GM12892 (cell line): ENCODE data around the gene C10orf90.
"Not testable (repeated sequence)": the region's sequence is repeated elsewhere in the genome, so short reads cannot be mapped to it uniquely, and the experiment has no call there.

ENCODE experiments used
- DNase-seq: peaks from one replicate; pipeline ENCODE4 v3.0.0; 2011; ENCODE audit not compliant: insufficient read length
- FAIRE-seq: peaks from 2 replicates; lab custom pipeline; 2011; peaks lifted over from hg19 to GRCh38; lab: Jason Lieb, UNC
- POLR2A ChIP-seq: IDR thresholded peaks from 2 replicates; pipeline ENCODE4 v1.6.1; 2011; ENCODE audit warnings: low read depth, low read length, control low read depth
- POLR2AphosphoS5 ChIP-seq: IDR thresholded peaks from 2 replicates; pipeline ENCODE4 v1.6.1; 2011; ENCODE audit warnings: low read depth, low read length, control low read depth
- TAF1 ChIP-seq: IDR thresholded peaks from 2 replicates; pipeline ENCODE4 v1.6.1; 2011; ENCODE audit warnings: low read depth, mild to moderate bottlenecking, control low read depth, low read length, borderline replicate concordance

Gene C10orf90

GRCh38 chr10:126558881-126559280, 111.6 kb downstream of the C10orf90 start:
- no peak for FAIRE-seq
- no peak for DNase-seq
- TF ChIP-seq POLR2AphosphoS5: no peak

DNA sequence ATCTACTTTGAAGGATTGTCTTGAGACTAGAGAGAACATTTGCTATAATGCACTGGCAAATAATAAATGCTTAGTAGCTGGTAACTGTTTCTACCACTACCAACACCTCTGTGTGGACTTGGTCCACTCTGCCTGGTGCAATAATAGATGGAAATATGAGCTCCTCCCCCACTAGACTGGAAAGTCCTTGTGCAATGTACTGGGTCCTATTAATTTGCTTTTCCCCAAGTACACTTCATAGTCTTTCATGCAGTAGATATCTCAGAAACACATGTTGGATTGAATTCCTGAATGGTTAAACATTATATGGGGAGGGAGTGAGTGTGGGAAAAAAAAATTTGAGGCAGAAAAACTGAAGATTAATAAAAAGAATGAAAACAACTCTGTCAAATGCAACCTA, 119.3 kb downstream of the C10orf90 start:
- no peak for TF ChIP-seq POLR2AphosphoS5
- no peak for TF ChIP-seq TAF1
- FAIRE-seq (no peak), DNase-seq (no peak)

DNA sequence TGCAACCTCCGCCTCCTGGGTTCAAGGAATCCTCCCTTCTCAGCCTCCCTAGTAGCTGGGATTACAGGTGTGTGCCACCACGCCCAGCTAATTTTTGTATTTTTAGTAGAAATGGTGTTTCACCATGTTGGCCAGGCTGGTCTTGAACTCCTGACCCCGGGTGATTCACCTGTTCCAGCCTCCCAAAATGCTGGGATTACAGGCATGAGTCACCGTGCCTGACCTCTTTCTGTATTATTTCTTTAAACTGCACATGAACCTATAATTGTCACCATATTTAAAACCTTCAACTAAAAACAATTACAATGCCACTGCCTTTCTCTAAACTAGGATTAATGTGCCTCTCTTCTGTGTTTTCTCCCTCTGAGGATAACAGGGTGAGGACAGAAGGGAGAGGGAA, 119.9 kb downstream of the C10orf90 start:
- not testable (repeated sequence) for DNase-seq, FAIRE-seq

DNA sequence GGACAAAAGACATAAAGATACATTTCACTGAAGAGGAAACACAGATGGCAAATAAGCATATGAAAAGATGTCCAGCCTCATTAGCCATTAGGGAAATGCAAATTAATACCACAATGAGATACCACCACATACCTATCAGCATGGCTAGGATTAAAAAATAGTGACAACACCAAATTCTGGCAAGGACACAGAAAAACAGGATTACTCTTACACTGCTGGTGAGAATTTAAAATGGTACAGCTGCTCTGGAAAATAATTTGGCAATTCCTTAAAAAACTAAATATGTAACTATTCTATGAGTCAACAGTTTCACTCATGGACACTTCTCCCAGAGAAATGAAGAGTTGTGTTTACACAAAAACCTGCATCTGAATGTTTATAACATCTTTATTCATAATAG, 121.1 kb downstream of the C10orf90 start:
- FAIRE-seq (no peak), DNase-seq (no peak)
- TF ChIP-seq POLR2A: no peak
- TF ChIP-seq TAF1: no peak
- TF ChIP-seq POLR2AphosphoS5: no peak

GRCh38 chr10:126544565-126544964, 125.9 kb downstream of the C10orf90 start:
- no peak for DNase-seq
- FAIRE-seq: no peak
- no peak for TF ChIP-seq TAF1
- no peak for TF ChIP-seq POLR2A
- TF ChIP-seq POLR2AphosphoS5: no peak

DNA sequence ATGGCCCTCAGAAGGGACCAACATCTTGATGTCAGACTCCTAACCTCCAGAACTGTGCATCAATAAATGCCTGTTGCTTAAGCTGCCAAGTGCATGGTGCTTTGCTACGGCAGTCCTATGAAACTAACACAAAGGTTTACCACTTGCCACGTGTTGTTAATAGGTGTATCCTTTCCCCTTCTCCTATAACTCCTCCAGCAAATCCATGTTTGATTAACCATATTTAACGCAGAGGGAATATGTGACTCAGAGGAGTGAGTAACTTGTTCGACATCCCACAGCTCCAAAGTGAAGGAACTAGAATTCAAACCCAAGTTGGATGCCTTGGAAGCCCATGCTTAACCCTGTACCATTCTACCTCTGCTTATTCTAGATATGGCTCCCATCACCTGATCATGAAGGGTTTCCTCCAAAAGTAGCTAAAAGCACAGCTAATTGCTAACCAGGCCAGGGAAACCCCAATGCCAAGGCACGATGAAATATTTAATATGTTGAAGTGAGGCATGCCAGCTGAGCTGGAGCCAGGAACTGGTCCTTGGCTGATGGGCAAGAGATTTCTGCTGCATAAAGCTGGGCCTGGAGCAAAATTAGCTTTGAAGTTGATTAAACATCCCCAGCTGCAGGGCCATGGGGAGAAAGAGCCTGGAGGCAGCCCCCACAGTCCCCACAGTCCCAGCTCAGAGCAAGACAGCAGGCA, 131.9 kb downstream of the C10orf90 start:
- FAIRE-seq: no peak
- TF ChIP-seq TAF1 (no peak), POLR2AphosphoS5 (no peak), POLR2A (no peak)
- DNase-seq: no peak

GRCh38 chr10:126536656-126537055, 133.8 kb downstream of the C10orf90 start:
- no peak for TF ChIP-seq TAF1
- TF ChIP-seq POLR2A: no peak
- TF ChIP-seq POLR2AphosphoS5: no peak
- FAIRE-seq (no peak), DNase-seq (no peak)

GRCh38 chr10:126536148-126536547, 134.3 kb downstream of the C10orf90 start:
- TF ChIP-seq TAF1: no peak
- no peak for TF ChIP-seq POLR2A
- TF ChIP-seq POLR2AphosphoS5: no peak
- FAIRE-seq (no peak), DNase-seq (no peak)

DNA sequence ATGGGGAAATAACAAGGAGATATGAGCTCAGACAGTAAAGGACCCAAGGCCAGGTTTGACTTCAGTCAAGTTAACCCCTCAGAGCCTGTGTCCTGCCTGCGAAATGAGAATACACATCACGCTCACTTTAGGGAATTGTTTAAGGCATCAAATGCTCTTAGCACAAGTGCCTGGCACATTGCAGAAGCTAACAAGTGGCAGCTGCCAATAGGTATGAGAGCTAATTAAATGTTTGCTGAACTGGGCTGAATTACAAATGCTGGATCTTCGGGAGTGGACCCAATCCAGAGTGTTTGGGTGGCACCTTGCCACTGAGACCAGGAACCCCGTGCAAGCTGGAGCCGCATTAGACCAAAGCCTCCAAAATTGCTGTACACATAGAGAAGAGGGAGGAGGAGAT, 136.8 kb downstream of the C10orf90 start:
- FAIRE-seq: no peak
- DNase-seq: no peak
- no peak for TF ChIP-seq TAF1
- no peak for TF ChIP-seq POLR2A
- TF ChIP-seq POLR2AphosphoS5: no peak

- DNase-seq: no peak
- no peak for FAIRE-seq
- TF ChIP-seq POLR2A: no peak
- TF ChIP-seq POLR2AphosphoS5: no peak
- no peak for TF ChIP-seq TAF1
Measured at GRCh38 chr10:126528315-126528835, 142.1 kb downstream of the C10orf90 start.

DNA sequence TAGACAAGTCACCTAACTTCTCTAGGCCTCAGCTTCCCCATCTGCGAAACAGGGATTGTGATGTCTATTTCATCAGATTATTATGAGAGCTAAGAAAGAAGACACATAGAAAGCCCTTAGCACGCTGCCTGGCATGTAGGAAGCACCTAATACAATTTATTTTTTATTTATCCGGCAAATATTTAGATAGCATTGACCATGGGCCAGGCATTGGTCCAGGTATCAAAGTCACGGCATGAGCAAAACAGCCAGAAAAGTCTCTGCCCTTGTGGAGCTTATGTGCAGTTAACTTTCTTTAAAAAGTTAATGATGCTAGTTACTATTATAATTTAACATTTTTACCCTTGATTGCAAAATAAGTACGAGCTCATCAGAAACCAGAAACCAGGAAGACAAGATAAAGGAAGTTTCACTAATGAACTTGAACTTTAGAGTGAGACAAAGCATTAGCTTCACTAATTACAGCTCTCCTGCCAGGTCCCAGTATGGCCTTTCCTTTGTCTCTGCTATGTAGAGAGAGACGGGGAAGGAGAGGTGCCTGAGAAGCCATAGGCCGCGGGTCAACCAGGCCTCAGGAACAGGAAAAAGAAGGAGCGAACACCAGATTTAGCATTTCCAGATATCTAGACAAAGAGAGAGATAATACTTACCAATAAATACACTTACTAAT, 142.7 kb downstream of the C10orf90 start:
- no peak for FAIRE-seq
- no peak for TF ChIP-seq TAF1
- TF ChIP-seq POLR2AphosphoS5: no peak
- no peak for TF ChIP-seq POLR2A
- no peak for DNase-seq

- DNase-seq (no peak), FAIRE-seq (no peak)
- no peak for TF ChIP-seq POLR2AphosphoS5
- TF ChIP-seq TAF1: no peak
- TF ChIP-seq POLR2A: no peak
Measured at GRCh38 chr10:126525326-126525725, 145.2 kb downstream of the C10orf90 start.
